ENCODE measurements around the gene SETD2. TPM values are rescaled to one million over a fixed set of nuclear protein-coding genes. Genes with fewer than 3 reads are reported as not detected.
"Not testable (repeated sequence)": the region's sequence is repeated elsewhere in the genome, so short reads cannot be mapped to it uniquely, and the experiment has no call there.

SETD2 gene
- total RNA-seq, 6 experiments from 2014 or later: 20.3 to 27.0 (median 21.9) TPM

- peaks cover 2 to 45% (median 9%) of the 10 kb centered on the region in 4 donors for H3K36me3 ChIP-seq
- no peaks in the 10 kb centered on the region for H3K9me3 ChIP-seq
- DNase-seq: no peak
- no peak overlapping the region for H3K4me3 ChIP-seq
- intact Hi-C loops (cut with DNase I): no loop called here
- no peak overlapping the region for H3K27ac ChIP-seq
- 89% methylated on average over 2 of the region's 2 CpGs for WGBS (ENCODE audit: insufficient coverage, low coverage, low lambda C conversion rate, missing lambda C conversion rate)
- ATAC-seq: peak in 2 of 4 donors; percentile 22 to 45
- H3K4me1 ChIP-seq: peaks cover 0 to 7% (median 0%) of the 10 kb centered on the region in 4 donors
- TF ChIP-seq POLR2A (IDR thresholded peaks at IDR 0.05) (no peak), CTCF (IDR thresholded peaks at IDR 0.05) (no peak)
- no peaks in the 10 kb centered on the region for H3K27me3 ChIP-seq
Observed at GRCh38 chr3:47035645-47036044, 128.3 kb downstream of the SETD2 start.

- WGBS (ENCODE audit: insufficient coverage, low coverage, low lambda C conversion rate, missing lambda C conversion rate): 76% methylated on average over 2 of the region's 2 CpGs
- H3K9me3 ChIP-seq: no peaks in the 10 kb centered on the region
- ATAC-seq (no peak), DNase-seq (no peak)
- H3K36me3 ChIP-seq: peaks cover 0 to 38% (median 6%) of the 10 kb centered on the region in 4 donors
- TF ChIP-seq CTCF (IDR thresholded peaks at IDR 0.05) (no peak), POLR2A (IDR thresholded peaks at IDR 0.05) (no peak)
- intact Hi-C loops (cut with DNase I): no loop called here
- H3K4me3 ChIP-seq: no peak overlapping the region
- peaks cover 0 to 7% (median 0%) of the 10 kb centered on the region in 4 donors for H3K4me1 ChIP-seq
- no peaks in the 10 kb centered on the region for H3K27me3 ChIP-seq
- no peak overlapping the region for H3K27ac ChIP-seq
Observed at GRCh38 chr3:47034868-47035489, 128.9 kb downstream of the SETD2 start.

GRCh38 chr3:47031041-47031440 lies 132.9 kb downstream of the SETD2 start:
- intact Hi-C loops (cut with DNase I); H3K36me3 ChIP-seq; H3K4me3 ChIP-seq; H3K4me1 ChIP-seq; DNase-seq; H3K27me3 ChIP-seq; H3K9me3 ChIP-seq; H3K27ac ChIP-seq; ATAC-seq: not testable (repeated sequence)
- 67% methylated on average over 4 of the region's 4 CpGs for WGBS (ENCODE audit: insufficient coverage, low coverage, low lambda C conversion rate, missing lambda C conversion rate)

GRCh38 chr3:47028667-47029066 lies 135.2 kb downstream of the SETD2 start:
- 100% methylated on average over 1 of the region's 1 CpG for WGBS (ENCODE audit: insufficient coverage, low coverage, low lambda C conversion rate, missing lambda C conversion rate)
- ATAC-seq: peak in 1 of 4 donors; percentile 40
- H3K4me3 ChIP-seq: no peak overlapping the region
- intact Hi-C loops (cut with DNase I): no loop called here
- DNase-seq: no peak
- H3K27ac ChIP-seq: no peak overlapping the region
- TF ChIP-seq CTCF (IDR thresholded peaks at IDR 0.05) (no peak), POLR2A (IDR thresholded peaks at IDR 0.05) (no peak)
- no peaks in the 10 kb centered on the region for H3K36me3 ChIP-seq
- no peaks in the 10 kb centered on the region for H3K9me3 ChIP-seq
- H3K27me3 ChIP-seq: no peaks in the 10 kb centered on the region
- no peaks in the 10 kb centered on the region for H3K4me1 ChIP-seq

GRCh38 chr3:47028146-47028545 lies 135.8 kb downstream of the SETD2 start:
- ATAC-seq: no peak
- H3K4me1 ChIP-seq: peaks cover 0 to 1% (median 0%) of the 10 kb centered on the region in 4 donors
- no peaks in the 10 kb centered on the region for H3K9me3 ChIP-seq
- no peak overlapping the region for H3K4me3 ChIP-seq
- H3K27me3 ChIP-seq: no peaks in the 10 kb centered on the region
- no peak for TF ChIP-seq POLR2A (IDR thresholded peaks at IDR 0.05)
- TF ChIP-seq CTCF (IDR thresholded peaks at IDR 0.05): no peak
- WGBS (ENCODE audit: insufficient coverage, low coverage, low lambda C conversion rate, missing lambda C conversion rate): 90% methylated on average over 3 of the region's 3 CpGs
- no peak for DNase-seq
- intact Hi-C loops (cut with DNase I): no loop called here
- no peaks in the 10 kb centered on the region for H3K36me3 ChIP-seq
- no peak overlapping the region for H3K27ac ChIP-seq

- DNase-seq; H3K27ac ChIP-seq; intact Hi-C loops (cut with DNase I); H3K9me3 ChIP-seq; H3K27me3 ChIP-seq; H3K4me3 ChIP-seq; ATAC-seq; H3K36me3 ChIP-seq: not testable (repeated sequence)
- H3K4me1 ChIP-seq: peaks cover 0 to 12% (median 0%) of the 10 kb centered on the region in 4 donors
- 80% methylated on average over 1 of the region's 1 CpG for WGBS (ENCODE audit: insufficient coverage, low coverage, low lambda C conversion rate, missing lambda C conversion rate)
Observed at GRCh38 chr3:47026432-47026831, 137.5 kb downstream of the SETD2 start.

Data from right lobe of liver (tissue), 6 donors.